Activated CD4-positive, CD25-positive, alpha-beta regulatory T cell treated with anti-CD3 and anti-CD28 coated beads, Interleukin-2, amount 50 U/mL, for 72 hours (primary cell): ENCODE results near the gene NR3C2.
"Not testable (repeated sequence)": the region's sequence is repeated elsewhere in the genome, so short reads cannot be mapped to it uniquely, and the experiment has no call there.

Experiments
- DNase-seq: peaks from one replicate; pipeline ENCODE4 v3.0.0; 2021

The NR3C2 gene

GRCh38 chr4:148093065-148093464 is 349.1 kb downstream of the NR3C2 start:
- no peak for DNase-seq

- DNase-seq = no peak
Measured at GRCh38 chr4:148092316-148093014, 349.7 kb downstream of the NR3C2 start.

- no peak for DNase-seq
Measured at GRCh38 chr4:148091896-148092295, 350.3 kb downstream of the NR3C2 start.

- no peak for DNase-seq
Measured at GRCh38 chr4:148090503-148091476, 351.4 kb downstream of the NR3C2 start.

- DNase-seq = no peak
Measured at GRCh38 chr4:148090029-148090428, 352.2 kb downstream of the NR3C2 start.

- no peak for DNase-seq
Measured at GRCh38 chr4:148089624-148090023, 352.6 kb downstream of the NR3C2 start.

- not testable (repeated sequence) for DNase-seq
Measured at GRCh38 chr4:148083073-148083472, 359.1 kb downstream of the NR3C2 start.

- no peak for DNase-seq
Measured at GRCh38 chr4:148081745-148082144, 360.5 kb downstream of the NR3C2 start.

GRCh38 chr4:148081267-148081666 is 360.9 kb downstream of the NR3C2 start:
- no peak for DNase-seq

- DNase-seq = no peak
Measured at GRCh38 chr4:148079961-148080360, 362.3 kb downstream of the NR3C2 start.

GRCh38 chr4:148078061-148078460 is 364.2 kb downstream of the NR3C2 start:
- no peak for DNase-seq

GRCh38 chr4:148077581-148077980 is 364.6 kb downstream of the NR3C2 start:
- DNase-seq = no peak

- no peak for DNase-seq
Measured at GRCh38 chr4:148076964-148077363, 365.2 kb downstream of the NR3C2 start.

GRCh38 chr4:148075438-148075837 is 366.8 kb downstream of the NR3C2 start:
- no peak for DNase-seq

- no peak for DNase-seq
Measured at GRCh38 chr4:148074462-148074861, 367.8 kb downstream of the NR3C2 start.

- DNase-seq = no peak
Measured at GRCh38 chr4:148073349-148073748, 368.9 kb downstream of the NR3C2 start.

- DNase-seq = no peak
Measured at GRCh38 chr4:148072789-148073188, 369.4 kb downstream of the NR3C2 start.

- no peak for DNase-seq
Measured at GRCh38 chr4:148071009-148071408, 371.2 kb downstream of the NR3C2 start.

GRCh38 chr4:148069895-148070178 is 372.4 kb downstream of the NR3C2 start:
- DNase-seq = no peak

- DNase-seq = no peak
Measured at GRCh38 chr4:148069086-148069894, 372.9 kb downstream of the NR3C2 start.

GRCh38 chr4:148068065-148068911 is 373.9 kb downstream of the NR3C2 start:
- DNase-seq = no peak

- DNase-seq = no peak
Measured at GRCh38 chr4:148067301-148067916, 374.8 kb downstream of the NR3C2 start.
